Hepatocyte (in vitro differentiated cells): ENCODE data around the gene FAH. TPM values are rescaled to one million over a fixed set of nuclear protein-coding genes. Genes with fewer than 3 reads are reported as not detected.

Experiments
- DNase-seq: peaks from one replicate; pipeline ENCODE4 v3.0.0-alpha.2; 2016; ENCODE audit warnings: low spot score
- H2AFZ ChIP-seq: fragments of 200-600 bp; sonication (generic); 2 replicates; pipeline ENCODE4 v1.6.0; 2016; ENCODE audit warnings: antibody characterized with exemption, mild to moderate bottlenecking
- H3K27ac ChIP-seq: fragments of 200-600 bp; sonication (generic); 2 replicates; pipeline ENCODE4 v1.5.1; 2016; ENCODE audit warnings: mild to moderate bottlenecking
- H3K27me3 ChIP-seq: fragments of 200-600 bp; sonication (generic); 2 replicates; pipeline ENCODE4 v1.6.1; 2016
- H3K36me3 ChIP-seq: fragments of 200-600 bp; sonication (generic); replicated peaks from 2 replicates; pipeline ENCODE4 v1.5.1; 2016; ENCODE audit warnings: low read depth; ENCODE audit not compliant: insufficient read depth
- H3K4me1 ChIP-seq: fragments of 200-600 bp; sonication (generic); 2 replicates; pipeline ENCODE4 v1.5.1; 2016; ENCODE audit warnings: mild to moderate bottlenecking, moderate library complexity; ENCODE audit not compliant: insufficient read depth
- H3K4me2 ChIP-seq: fragments of 200-600 bp; sonication (generic); 2 replicates; pipeline ENCODE4 v1.6.0; 2016
- H3K4me3 ChIP-seq: fragments of 200-600 bp; sonication (generic); 2 replicates; pipeline ENCODE4 v1.5.1; 2016; ENCODE audit warnings: mild to moderate bottlenecking
- H3K79me2 ChIP-seq: fragments of 200-600 bp; sonication (generic); 2 replicates; pipeline ENCODE4 v1.6.0; 2017; ENCODE audit warnings: mild to moderate bottlenecking
- H3K9me2 ChIP-seq: fragments of 200-600 bp; sonication (generic); replicated peaks from 2 replicates; pipeline ENCODE4 v1.6.0; 2017; ENCODE audit warnings: mild to moderate bottlenecking; ENCODE audit not compliant: insufficient read depth
- H3K9me3 ChIP-seq: fragments of 200-600 bp; sonication (generic); 2 replicates; pipeline ENCODE4 v1.5.1; 2016; ENCODE audit warnings: low read depth, mild to moderate bottlenecking
- H4K20me1 ChIP-seq: fragments of 200-600 bp; sonication (generic); 2 replicates; pipeline ENCODE4 v1.6.0; 2016; ENCODE audit warnings: mild to moderate bottlenecking; ENCODE audit not compliant: insufficient read depth, poor library complexity, severe bottlenecking
- CTCF ChIP-seq: fragments of 200-600 bp; sonication (generic); IDR thresholded peaks from 2 replicates; pipeline ENCODE4 v1.5.1; 2016; ENCODE audit warnings: antibody characterized with exemption, mild to moderate bottlenecking; ENCODE audit not compliant: poor library complexity
- EZH2 ChIP-seq: fragments of 200-600 bp; sonication (generic); IDR thresholded peaks from 2 replicates; pipeline ENCODE4 v1.6.1; 2016; ENCODE audit warnings: antibody characterized with exemption, mild to moderate bottlenecking, borderline replicate concordance
- EZH2phosphoT487 ChIP-seq: fragments of 200-600 bp; sonication (generic); IDR thresholded peaks from one replicate; pipeline ENCODE4 v1.6.1; 2018; ENCODE audit warnings: antibody characterized with exemption, mild to moderate bottlenecking, low read depth, moderate library complexity; ENCODE audit not compliant: unreplicated experiment, severe bottlenecking
- WGBS: methylation state at CpG from one replicate; pipeline ENCODE4 v1.1.6; 2016; ENCODE audit warnings: low lambda C conversion rate; ENCODE audit errors: missing lambda C conversion rate; 5-methylcytosine and 5-hydroxymethylcytosine counted together
- polyA plus RNA-seq: library from polyadenylated mRNA; unstranded; fragments of >200 nt; fragmentation: Nextera tagmentation; extraction: Ambion mirVana; gene quantifications from 2 replicates; pipeline ENCODE4 v1.2.1, GENCODE V29; 2016
- total RNA-seq: library from RNA; depleted of rRNA; stranded (reverse); fragments of >200 nt; gene quantifications from 2 replicates; pipeline ENCODE4 v1.2.3, GENCODE V29; 2014

Gene FAH
- total and polyA plus RNA-seq, 2 experiments from 2014 or later, result 58.0 to 90.5 TPM

DNA sequence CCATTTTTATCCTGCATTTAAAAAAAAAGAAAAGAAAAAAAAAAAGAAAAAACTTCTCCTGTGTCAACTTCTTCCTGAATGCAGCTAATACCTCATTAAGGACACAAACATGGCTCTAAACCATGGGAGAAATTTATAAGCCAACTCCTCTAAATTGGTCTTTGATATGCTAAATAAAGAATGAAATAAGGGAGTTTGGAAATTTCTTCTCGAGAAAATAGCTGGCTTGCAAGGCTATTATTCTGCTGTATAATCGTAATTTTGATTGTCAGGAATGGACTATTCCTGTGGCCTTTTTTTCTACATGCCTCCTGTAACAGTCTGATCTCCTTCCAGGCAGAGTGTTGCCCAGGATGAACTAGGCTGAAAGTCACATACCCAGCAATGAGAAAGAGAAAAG is 78.6 kb downstream of the FAH start:
- TF ChIP-seq EZH2phosphoT487, result no peak
- TF ChIP-seq EZH2, result no peak
- TF ChIP-seq CTCF, result no peak
- no peaks in the 10 kb centered on the region for H3K36me3 ChIP-seq
- no peaks in the 10 kb centered on the region for H4K20me1 ChIP-seq
- no peak overlapping the region for H3K27ac ChIP-seq
- WGBS, result 79% methylated on average over 2 of the region's 2 CpGs
- H3K4me1 ChIP-seq, result no peaks in the 10 kb centered on the region
- H3K4me3 ChIP-seq, result no peak overlapping the region
- no peaks in the 10 kb centered on the region for H3K9me3 ChIP-seq
- no peaks in the 10 kb centered on the region for H3K79me2 ChIP-seq
- H2AFZ ChIP-seq, result no peak overlapping the region
- H3K9me2 ChIP-seq, result no peaks in the 10 kb centered on the region
- no peaks in the 10 kb centered on the region for H3K27me3 ChIP-seq
- no peak for DNase-seq
- no peak overlapping the region for H3K4me2 ChIP-seq

- H3K4me3 ChIP-seq, result no peak overlapping the region
- no peaks in the 10 kb centered on the region for H3K4me1 ChIP-seq
- H3K27ac ChIP-seq, result no peak overlapping the region
- no peaks in the 10 kb centered on the region for H3K27me3 ChIP-seq
- no peak for DNase-seq
- TF ChIP-seq EZH2, result no peak
- no peak for TF ChIP-seq CTCF
- no peak for TF ChIP-seq EZH2phosphoT487
- H3K36me3 ChIP-seq, result no peaks in the 10 kb centered on the region
- no peaks in the 10 kb centered on the region for H4K20me1 ChIP-seq
- H3K9me3 ChIP-seq, result no peaks in the 10 kb centered on the region
- H3K9me2 ChIP-seq, result no peaks in the 10 kb centered on the region
- 79% methylated on average over 9 of the region's 9 CpGs for WGBS
- H3K79me2 ChIP-seq, result no peaks in the 10 kb centered on the region
- no peak overlapping the region for H2AFZ ChIP-seq
- H3K4me2 ChIP-seq, result no peak overlapping the region
Observed at GRCh38 chr15:80233581-80233980, 80.8 kb downstream of the FAH start.

DNA sequence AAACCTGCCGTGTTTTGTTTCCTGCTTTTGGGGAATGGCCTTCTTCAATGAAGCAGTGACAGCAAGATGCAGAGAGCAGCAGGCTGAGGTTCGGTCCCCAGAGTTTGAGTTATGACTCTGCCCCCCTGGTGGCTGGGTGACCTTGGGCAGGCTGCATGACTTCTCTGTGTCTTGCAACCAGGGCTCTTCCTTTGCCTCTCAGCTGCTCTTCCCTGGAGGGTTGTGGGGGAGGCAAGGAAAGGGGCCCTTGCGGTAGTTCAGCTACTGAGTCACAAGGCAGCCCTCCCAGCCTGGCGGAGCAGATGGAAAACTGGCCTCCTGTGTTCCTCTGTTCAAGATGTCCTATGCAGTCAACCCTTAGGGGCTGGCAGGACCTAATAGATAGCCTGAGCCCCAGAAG is 82.1 kb downstream of the FAH start:
- H3K36me3 ChIP-seq, result no peaks in the 10 kb centered on the region
- H3K27ac ChIP-seq, result no peak overlapping the region
- no peak overlapping the region for H3K4me2 ChIP-seq
- no peaks in the 10 kb centered on the region for H3K4me1 ChIP-seq
- H4K20me1 ChIP-seq, result no peaks in the 10 kb centered on the region
- no peak for DNase-seq
- no peak overlapping the region for H2AFZ ChIP-seq
- 67% methylated on average over 4 of the region's 4 CpGs for whole genome bisulfite sequencing
- no peak overlapping the region for H3K4me3 ChIP-seq
- H3K9me3 ChIP-seq, result no peaks in the 10 kb centered on the region
- no peaks in the 10 kb centered on the region for H3K27me3 ChIP-seq
- H3K9me2 ChIP-seq, result no peaks in the 10 kb centered on the region
- TF ChIP-seq EZH2 (no peak), CTCF (peak; percentile 28), EZH2phosphoT487 (no peak)
- H3K79me2 ChIP-seq, result no peaks in the 10 kb centered on the region

Other genes with a start within 250 kb of the FAH start
- gene BCL2A1, start 181.8 kb upstream of the FAH start, total RNA-seq, result 7.8 and 9.9 TPM in 2 replicates
- gene BCL2A1, start 181.8 kb upstream of the FAH start, polyA plus RNA-seq, result 8.4 and 11.1 TPM in 2 replicates
- 160 and 187 TPM in 2 replicates for gene ZFAND6, start 93.3 kb upstream of the FAH start, total RNA-seq
- gene ZFAND6, start 93.3 kb upstream of the FAH start, polyA plus RNA-seq, result 104 and 113 TPM in 2 replicates
- gene CTXND1, start 99.2 kb downstream of the FAH start, total RNA-seq, result 1.0 and 1.5 TPM in 2 replicates
- 1.4 and 1.8 TPM in 2 replicates for gene CTXND1, start 99.2 kb downstream of the FAH start, polyA plus RNA-seq